AG08395 (cell line): Measurements from ENCODE around the gene LMOD2.

Source experiments
- DNase-seq: peaks from one replicate; pipeline ENCODE4 v3.0.0; 2012; ENCODE audit warnings: mixed read lengths, low spot score

LMOD2 gene

DNA sequence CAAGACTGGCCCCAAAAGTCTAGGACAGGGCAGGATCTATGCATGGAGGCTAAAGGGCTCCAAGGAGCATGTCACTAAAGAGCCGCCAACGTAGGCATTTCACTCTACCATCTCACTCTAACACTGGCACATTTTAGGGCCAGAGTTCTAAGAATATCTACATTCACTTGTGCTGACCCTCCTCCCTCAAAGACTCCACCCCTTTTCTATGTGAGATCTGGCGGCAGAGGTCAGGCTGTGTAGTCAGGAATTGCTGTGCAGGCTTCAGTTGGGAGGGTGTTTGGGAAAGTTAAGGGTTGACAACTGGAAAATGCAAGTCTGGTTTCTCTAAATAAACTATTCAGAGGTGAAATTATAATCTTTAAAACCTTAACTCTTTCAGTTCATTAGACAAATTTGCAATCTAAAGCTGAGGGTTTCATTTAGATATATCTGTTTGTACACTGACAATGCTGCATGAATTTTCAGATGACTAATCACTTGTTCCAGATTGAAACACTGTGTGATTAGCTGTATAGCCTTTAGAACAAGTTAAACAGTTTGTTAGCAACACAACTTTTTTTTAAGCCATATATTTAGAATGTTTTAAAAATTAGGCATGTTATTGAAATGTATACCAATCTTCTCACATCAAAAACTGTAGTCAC is 18.2 kb downstream of the LMOD2 start:
- no peak for DNase-seq

DNA sequence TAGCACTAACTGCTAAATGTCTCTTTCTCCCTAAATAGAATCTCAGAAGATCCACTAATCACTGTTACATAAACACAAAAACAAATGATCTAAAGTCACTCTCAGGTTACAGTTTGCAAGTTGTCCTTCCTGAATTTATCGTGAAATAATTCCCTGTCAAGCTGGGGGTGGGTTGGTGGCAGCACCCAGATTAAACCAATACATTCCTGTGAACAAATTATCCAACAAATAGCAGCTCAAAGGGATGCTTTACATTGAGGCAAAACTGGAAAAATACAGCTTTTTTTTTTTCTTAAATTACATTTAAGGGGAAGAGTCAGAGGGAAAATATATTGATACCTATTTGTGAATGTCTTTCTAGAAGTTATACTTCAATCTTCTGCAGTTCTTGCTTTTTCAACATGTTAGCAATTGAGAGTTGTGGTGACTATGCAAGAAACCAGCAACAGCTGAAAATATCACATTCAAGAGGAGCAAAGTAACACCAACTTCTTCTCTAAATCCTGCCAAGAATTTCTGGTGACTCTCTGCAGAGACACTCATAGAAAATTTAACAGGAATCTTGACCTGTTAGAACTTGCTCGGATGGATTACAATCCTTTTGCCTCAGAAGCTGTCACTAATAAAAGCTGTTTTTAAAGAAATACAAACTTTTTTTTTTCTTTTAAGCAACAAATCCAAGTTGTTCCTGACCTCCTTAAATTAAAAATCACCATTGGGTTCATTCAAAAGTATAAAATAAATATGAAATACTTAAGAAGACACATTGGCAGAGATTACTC is 18.9 kb downstream of the LMOD2 start:
- peak; percentile 52 for DNase-seq

DNA sequence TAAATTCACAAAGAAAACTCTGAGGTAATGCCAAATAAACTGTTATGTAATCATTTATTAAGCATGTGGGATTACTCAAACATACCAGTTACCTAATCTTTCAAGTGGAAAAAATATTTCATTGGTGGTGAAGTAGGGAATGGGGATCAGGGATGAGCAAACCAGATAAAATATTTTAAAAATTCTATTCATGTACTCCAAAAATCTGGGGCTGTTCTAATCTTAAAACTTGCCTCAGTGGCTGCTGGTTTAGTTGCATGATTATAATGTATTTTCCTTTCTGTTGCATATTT is 19.5 kb downstream of the LMOD2 start:
- peak; percentile 60 for DNase-seq

DNA sequence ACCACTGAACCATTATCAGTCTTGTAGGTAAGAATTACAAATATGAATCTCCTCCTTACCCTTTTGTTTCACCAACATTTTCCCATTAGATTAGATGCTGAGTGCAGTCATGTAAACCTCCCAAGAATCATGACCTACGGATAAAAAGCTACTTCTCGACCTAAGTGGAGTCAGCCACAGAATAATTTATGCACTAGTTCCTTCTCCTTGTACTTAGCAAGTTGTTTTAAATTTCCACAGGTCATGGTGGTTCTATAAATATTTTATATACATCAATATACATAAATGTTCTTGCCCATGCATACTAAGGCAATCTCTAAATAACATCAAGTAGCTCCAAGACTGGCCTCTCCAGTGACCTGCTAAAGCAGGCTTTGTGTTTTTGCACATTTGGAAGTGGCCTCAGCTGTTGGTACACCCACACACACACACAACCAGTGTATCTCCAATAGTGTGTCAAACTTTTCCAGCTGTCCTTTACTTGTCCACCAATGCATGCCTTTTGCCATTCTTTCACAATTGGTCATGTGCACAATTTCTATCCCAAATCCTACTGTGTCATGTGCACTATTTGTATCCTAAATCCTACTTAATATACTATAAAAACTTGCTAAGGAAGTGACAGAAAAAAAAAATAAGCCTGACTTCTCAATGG is 21.5 kb downstream of the LMOD2 start:
- no peak for DNase-seq

DNA sequence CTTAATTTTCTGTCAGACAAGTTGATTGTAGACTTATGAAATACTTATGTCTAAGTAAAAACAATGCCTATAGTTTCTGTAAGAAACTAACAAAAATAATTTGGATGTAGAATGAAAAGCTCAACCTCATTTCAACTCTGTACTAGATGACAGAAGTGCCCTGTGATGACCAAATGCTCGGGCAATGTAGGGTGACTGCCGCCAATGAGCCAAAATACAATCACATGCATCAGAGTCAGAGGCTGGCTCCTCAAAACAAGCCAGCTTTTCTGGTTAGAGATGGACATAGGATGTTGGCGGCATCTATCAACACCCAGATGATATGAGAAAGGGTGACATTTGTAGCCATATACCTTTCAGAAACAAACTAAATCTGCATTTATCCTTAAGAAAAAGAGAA is 23.9 kb downstream of the LMOD2 start:
- no peak for DNase-seq

DNA sequence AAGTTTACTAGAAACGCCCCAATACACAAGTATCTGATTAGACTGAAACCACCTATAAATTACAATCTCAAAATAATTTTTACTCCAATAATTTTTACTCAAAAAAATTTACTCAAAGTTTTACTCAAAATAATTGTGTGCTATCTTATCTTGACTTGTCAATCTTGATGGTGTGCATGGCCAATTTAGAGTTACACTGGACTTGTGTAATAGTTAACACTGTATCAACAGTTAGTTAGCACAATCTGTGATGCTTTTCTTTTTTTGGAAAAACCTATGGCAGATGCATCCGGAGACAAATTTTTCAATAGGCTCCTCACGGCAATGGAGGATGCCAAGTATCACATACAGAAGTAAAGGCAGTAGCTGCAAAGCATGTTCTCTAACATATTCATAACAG is 24.9 kb downstream of the LMOD2 start:
- no peak for DNase-seq

DNA sequence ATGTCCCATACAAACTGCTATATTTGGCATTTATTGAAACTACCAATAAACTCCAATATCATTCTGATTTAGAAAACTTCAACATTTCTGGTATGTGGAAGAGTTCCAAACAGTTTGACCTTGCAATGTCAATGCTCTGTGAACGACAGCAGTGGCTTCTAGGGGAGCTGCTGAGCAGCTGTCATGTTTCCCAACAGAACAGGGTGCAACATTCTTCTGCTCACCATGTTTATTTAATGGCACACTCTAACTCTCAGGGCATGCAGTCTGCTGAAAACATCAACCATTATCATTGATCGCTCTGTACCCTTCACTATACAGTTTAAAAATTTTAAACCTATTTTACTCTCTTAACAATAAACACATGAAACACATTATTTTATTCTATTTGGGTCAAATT is 25.9 kb downstream of the LMOD2 start:
- DNase-seq = no peak

DNA sequence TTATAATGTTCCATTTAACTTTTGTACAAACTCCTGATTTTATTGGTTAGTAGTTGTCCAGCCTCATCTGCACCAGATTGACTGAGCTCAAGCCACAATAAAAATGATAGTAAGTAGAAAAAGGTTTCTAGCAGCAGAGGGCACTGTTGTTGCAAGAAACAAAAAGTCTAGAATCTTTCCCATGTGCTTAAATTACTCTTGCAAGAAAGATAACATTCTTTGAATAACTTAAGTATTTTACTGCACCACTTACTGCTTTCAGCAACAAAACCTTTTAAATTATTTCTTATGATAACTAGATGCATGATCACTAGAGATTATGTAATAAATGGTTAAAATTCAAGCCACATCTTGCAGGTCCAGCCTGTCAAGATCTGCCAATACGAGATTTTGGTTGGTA is 27.0 kb downstream of the LMOD2 start:
- peak; percentile 49 for DNase-seq

DNA sequence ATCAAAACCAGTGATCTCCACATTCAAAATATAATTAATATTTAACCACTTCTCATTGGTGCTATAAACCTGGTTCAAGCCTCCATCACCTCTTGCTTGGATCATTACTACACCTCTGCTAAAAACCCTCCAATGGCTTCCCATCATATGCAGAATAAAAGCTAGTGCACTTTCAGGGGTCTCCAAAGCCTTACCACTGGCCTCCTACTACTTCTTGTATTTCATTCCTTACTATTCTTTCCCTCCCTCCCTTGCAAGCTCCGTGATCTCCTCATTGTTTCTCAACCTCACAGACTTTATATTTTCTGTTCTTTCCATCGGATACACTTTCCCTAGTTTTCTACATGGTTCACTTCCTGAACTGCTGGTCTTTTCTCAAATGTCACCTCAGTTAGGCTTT is 31.5 kb downstream of the LMOD2 start:
- DNase-seq = no peak

DNA sequence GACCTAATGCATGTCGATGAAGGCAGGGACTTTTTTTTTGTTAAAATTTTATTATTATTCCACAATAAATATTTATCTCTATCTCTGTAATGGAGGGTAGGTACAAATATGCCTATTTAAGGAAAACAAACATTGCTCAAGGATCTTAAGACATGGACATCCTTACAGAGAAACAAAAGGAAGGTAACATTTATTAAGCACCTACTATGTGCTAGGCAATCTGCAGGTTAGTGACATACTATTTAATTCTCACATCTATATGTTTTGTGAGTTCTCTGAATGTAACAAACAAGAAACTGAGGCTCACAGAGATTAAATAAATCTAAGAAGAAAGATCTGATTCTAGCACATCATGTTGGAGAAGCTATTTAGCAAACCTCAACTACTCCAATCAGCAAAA is 32.1 kb downstream of the LMOD2 start:
- no peak for DNase-seq

DNA sequence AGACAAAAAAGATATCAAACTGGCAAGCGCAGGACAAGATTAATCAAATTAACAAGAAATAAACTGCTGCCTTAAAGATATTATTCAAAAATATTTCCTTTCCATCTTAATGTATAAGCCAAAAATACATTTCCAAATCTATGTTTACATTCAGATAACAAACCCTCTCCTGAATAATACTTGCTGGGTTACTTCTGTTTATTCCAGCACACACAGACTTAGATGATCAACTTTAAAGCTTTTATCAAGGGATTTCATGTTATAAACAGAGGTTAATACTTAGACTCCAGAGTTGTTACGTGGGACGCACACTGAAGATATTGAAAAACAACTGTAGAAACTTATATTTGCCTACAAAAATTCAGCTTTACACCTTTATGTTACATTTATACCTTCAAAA is 33.6 kb downstream of the LMOD2 start:
- no peak for DNase-seq

DNA sequence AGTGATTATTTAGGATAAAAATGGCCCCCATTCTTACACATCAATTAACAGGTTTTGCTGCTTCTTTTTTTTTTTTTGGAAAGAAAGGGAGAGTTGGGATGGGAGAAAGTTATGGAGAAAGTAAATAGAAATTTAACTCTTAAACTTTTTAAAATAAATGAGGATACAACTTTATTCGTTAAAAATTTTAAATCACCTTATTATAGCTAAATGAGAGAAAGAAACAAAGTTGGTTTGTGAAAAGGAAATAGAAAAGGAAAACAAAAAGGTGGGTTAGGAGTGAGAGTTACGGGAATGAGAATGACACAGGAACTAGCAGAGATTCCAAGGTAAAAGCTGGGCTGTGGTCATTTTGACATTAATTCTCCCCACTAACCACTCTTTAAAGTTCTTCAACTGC is 34.9 kb downstream of the LMOD2 start:
- no peak for DNase-seq

DNA sequence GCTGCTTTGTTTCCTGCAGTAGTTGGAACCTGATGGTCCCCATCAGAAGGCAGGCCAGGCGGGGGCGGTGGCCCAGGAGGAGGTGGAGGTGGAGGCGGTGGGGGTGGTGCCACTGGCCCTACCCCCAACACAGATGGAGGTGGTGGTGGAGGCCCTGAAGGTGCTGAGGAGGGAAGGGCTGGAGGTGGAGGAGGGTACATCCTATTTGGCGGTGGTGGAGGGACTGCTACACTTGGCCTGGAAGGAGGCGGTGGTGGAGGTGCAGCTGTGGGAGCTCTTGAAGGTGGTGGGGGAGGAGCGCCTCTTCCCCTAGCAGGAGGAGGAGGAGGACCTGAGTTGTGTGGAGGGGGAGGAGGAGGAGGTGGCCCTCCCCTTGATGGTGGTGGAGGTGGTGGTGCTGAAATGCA is 36.8 kb downstream of the LMOD2 start:
- no peak for DNase-seq

DNA sequence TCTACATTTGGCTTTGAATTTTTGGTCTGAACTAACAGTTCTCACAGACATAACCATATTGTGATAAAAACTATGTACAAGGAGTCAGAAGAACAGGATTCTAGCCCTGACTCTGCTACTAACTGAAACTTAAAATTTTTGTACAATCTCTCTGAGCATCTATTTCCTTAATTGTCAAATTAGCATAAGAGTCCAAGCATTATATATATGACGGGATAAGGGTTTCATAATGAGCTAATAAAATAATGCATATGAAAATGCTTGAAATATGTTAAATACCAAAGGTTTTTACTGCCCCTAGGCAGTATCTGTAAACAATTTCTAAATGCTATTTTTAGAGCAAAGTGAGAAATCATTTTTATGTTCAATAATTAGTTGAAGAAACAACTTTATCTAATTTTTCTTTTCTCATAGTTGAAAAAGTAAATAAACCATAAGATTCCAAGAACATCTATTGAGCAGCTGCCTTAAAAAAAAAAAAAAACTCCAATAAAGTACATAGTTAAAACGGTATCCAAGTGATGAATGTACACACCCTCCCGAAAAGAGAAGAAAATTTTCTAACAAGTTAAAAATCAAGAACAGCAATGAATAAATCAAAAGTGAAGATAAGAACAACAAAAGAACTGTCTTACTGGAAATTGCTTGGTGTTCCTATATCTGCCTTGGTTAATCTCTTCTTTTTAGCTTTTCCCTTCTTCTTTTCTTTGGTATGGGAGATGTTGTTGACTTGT is 40.4 kb downstream of the LMOD2 start:
- DNase-seq = no peak

DNA sequence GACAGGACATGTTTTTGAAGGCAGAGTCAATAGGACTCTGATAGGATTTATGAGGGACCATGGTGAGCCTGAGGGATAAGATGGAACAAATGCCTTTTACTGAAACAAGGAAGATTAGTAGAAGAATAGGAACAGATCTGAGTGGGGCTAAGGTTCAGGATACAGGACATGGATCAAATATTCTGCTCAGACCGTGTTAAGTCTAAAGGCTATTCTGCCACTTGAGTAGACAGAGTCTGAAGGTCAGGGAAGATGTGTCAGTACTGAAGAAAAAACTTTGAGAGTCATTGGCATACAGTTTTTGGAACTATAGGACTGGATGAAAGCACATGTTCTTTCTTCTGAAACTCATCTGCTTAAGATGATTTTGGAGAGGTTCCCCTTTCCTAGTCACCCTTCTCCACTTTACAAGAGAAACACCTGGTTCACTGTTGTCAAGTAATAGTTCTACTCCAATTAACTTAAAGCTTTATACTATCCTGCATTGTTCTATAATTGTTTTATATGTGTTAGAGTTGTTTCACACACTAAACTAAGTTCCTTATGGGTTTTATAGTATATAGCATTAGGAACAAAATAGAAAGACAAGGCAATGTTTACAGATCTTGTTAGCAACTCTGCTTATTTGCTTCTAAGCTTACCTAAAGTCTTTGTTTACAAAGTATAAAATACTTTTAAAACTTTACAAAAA is 49.7 kb downstream of the LMOD2 start:
- DNase-seq = no peak

DNA sequence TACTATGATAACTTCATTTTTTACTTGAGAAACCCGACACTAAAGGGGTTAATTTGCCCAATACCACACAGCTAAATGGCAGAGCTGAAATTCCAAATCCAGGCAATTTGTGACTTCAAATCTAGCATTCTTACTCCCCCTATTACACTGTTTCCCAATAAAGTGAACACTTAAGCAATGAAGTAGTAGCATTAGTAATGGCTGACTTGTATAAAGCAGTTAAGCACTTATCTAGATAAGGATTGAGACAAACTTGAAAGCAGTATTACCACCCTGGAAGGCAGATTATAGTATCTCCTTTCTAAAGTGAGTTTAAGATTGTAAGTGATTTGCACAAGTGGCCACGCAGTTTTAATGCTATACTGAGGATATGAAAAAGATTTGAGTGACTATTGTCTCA is 53.9 kb downstream of the LMOD2 start:
- DNase-seq = no peak

DNA sequence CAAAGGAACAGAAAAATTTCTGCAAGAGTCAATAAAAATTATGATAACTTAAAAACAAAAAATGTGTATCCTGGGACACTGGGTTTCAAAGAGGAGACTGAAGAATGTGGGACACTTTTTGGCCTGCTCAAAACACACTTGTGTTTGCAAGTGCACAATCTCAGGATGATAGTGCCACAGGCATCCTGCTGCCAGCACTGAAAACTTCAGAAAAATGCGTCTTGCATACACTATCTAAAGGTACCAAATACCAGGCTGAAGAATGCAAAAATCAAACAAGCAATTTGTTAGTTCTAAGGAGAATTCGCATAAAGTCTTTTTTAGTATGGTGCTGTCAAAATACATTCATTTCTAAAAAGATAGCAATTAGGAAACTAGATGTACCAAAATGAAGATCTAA is 55.0 kb downstream of the LMOD2 start:
- DNase-seq = no peak

DNA sequence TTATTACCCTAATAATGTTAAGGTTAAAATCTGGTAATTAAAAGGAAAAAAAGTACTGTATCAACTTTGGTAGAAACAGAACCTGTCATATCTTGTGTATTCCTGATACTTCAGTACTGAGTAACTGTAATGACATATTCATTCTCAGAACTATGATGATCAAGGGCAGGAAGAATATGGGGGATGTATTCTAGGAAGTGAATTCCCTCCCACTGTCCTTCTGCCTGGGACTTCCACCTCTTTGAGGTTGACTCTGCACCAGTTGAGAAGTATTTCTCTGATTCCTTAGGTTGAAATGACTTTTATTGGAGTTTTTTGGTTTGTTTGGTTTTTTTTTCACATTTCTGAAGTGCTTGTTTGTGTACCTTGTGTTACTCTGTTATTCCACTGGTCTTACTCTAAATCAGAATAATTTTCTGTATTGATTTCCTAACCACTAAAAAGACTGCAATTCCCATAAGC is 56.2 kb downstream of the LMOD2 start:
- no peak for DNase-seq

DNA sequence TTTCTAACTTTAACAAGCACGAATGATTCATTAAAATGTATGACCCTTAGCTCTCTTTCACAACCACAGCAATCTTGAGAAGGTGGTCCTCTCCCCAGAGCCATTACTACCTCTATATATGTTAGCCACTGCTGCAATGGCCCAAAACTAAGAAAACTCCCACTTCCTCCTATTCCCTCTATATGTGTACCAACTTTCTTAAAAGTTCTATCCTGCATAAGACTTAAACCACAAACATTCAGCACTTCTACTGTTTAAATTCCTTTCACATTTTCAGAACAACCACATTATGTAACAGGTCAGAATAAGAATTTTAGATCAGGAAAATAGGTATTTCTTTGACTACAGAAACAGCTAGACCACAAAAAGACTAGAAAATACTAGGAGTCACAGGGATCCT is 57.0 kb downstream of the LMOD2 start:
- DNase-seq = peak; percentile 46
